Medulla oblongata (tissue), 1 donor: ENCODE results near the gene DCP1A.

Experiments
- DNase-seq: peaks from one replicate; pipeline ENCODE4 v3.0.0-alpha.2; 2015; ENCODE audit errors: extremely low spot score

The DCP1A gene

GRCh38 chr3:53244271-53244670 lies 103.1 kb downstream of the DCP1A start:
- DNase-seq = no peak

DNA sequence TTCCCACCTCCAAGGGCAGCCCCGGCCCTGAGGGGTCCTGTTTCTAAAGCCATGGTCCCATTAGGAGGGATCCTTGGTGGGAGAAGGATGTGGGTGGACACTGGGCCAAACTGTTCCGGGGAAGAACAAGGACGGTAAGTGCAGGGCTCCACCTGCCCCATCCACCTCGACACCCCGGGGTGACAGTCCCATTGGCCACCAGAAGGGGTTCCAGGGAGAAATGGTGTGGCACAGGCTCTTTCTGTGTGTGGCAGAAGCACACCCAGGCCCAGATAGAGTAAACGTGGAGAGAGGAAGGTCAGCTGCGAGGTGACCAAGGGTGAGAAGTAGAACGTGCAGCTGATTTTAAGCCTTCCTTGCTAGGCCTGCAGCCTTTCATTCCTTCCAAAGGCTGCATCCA lies 103.6 kb downstream of the DCP1A start:
- no peak for DNase-seq

DNA sequence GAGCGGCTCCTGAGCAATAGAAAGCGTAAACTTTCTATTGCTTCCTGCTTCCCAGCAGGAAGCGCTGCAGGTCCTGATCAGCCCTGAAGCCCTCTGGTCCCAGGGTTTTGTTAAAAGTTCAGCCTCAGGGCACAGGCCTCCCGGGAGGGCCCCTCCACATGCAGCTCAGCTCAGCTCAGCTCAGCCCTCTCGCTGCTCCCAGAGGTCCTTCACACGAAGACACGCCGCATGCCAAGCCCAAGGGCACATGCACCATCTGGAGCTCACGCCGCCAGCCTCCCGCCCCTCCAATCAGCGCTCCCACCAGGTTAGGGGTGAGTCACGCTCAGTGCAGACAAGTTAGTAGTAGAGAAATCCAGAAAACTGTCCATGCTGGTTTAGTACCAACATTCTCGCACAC lies 104.2 kb downstream of the DCP1A start:
- no peak for DNase-seq

GRCh38 chr3:53242642-53243041 lies 104.7 kb downstream of the DCP1A start:
- DNase-seq = no peak

- DNase-seq = no peak
These were observed 105.2 kb downstream of the DCP1A start for GRCh38 chr3:53242155-53242554.

GRCh38 chr3:53240989-53241972 lies 106.1 kb downstream of the DCP1A start:
- DNase-seq = no peak

GRCh38 chr3:53239800-53240199 lies 107.5 kb downstream of the DCP1A start:
- DNase-seq = no peak

DNA sequence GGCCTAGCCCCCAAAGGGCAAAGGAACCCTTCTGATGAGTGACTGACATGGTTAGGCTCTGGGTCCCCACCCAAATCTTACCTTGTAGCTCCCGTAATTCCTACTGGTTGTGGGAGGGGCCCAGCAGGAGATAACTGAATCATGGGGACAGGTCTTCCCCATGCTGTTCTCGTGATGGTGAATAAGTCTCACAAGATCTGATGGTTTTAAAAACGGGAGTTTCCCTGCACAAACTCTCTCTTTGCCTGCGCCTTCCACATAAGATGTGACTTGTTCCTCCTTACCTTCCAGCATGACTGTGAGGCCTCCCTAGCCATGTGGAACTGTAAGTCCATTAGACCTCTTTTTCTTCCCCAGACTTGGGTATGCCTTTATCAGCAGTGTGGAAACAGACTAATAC lies 108.5 kb downstream of the DCP1A start:
- no peak for DNase-seq

DNA sequence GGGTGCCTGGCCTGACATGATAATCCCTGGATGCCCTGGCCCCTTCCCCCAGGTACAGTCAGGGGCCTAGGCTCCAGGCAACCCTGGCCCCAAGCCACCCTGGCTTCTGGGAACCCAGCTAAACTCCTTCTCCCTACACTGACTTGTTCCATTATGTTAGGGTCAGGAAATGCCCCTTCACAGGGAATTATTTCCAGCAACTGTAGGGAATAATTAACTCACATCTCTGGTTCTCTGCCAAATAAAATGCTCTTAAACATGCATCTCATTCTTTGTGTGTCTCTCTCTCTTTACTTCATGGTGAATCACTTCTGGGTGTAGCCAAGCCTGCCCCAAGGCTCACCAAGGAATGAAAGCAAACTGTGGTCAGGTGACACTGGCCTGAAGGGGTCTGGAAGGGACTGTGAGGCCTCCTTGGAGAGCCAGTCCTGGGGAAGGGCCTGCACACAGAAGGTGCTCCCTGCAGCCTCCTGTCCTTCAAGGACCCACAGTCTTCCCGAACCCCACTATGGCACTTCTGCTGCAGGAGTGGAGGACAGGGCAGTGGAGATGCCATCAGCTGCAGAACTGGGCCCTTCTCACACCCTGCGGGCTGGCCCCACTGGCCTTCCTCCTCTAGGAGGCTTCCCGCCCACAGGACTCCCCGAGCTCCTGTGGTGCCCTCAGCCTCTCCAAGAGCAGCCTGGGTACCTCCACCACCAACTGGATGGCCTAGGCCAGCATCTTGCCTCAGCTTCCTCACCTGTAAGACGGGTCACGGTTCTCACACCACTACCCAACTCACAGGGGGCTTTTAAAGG lies 109.1 kb downstream of the DCP1A start:
- no peak for DNase-seq

GRCh38 chr3:53236112-53236841 lies 111.1 kb downstream of the DCP1A start:
- DNase-seq = peak; percentile 79

DNA sequence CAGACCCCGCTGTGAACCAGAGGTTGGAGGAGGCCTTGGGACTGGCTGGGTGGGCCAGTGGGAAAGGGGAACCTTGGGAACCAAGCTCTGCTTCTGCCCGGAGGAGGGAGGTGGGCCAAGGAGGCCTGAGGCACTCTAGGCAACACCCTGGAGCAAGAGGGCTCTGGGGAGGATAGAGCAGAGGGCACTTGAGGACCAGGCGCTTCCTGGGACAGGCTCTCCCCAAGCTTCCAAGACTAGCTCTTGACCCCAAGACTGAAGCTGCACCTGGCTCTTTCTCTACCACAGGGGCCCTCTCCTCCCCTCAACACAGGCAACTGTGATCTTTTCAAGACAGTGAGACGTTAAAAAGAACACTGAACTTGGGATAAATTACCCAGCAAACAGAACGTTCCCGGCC lies 111.8 kb downstream of the DCP1A start:
- DNase-seq = no peak

DNA sequence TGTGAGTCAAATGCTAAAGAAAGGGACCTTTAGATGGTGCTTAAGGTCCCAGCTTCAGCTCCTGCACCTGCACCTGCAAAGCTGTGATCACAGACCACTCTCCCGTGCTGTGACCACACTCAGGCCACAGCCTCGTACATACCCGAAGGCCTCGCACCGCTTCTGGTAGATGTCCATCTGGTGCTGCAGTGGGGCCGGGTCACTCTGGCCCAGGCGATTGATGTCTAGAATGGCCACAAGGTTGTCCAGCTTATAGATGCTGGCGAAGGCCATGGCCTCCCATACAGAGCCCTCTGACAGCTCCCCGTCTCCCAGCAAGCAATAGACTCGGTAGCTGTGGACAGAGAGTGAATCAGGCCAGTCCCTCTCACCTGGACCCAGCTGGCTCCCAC lies 112.5 kb downstream of the DCP1A start:
- DNase-seq = no peak

DNA sequence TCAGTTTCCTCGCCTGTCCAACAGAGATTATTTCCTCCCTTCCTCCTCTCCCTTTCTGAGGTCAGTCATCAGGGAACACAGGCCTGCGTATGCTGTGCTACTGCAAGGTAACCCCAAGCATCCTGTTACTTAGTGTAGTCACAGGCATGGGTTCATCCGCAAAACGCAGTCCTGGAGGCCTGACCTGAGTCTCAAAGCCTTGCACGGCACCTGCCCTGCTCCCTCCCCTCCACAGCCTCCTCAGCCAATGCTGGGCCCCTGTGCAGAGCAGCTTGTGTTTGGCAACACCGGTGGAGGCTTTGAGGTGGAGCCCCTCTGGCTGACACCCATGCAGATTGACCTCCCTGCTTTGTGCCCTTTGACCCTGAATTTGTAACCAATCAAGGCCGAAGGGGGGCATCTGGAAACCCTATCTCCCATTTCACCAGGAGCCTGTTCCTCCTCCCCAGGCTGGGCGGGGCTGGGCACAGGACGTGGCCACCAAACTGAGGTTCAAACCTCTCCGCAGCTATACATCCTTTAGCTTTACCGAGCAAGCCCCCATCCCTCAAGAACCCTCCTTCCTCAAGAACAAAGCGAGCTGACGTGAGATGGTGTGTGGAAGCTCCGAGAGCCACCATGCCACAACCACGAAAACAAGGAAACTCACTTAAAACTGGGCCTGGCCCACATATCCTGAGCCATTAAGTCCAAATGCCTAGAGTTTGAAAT lies 113.1 kb downstream of the DCP1A start:
- DNase-seq = no peak
